BJ (cell line): ENCODE data around the gene HSH2D. TPM values are rescaled to one million over a fixed set of nuclear protein-coding genes. Genes with fewer than 3 reads are reported as not detected.

Experiments used
- CTCF ChIA-PET: fragments of 350-600 bp; formaldehyde crosslinking; extraction: SDS; loops from one replicate; lab custom pipeline; 2021; ENCODE audit warnings: antibody characterized with exemption, inconsistent platforms; lab: Yijun Ruan, JAX
- POLR2A ChIA-PET: fragments of 300-600 bp; sonication (Branson Sonifier 250); formaldehyde crosslinking; extraction: SDS; loops from one replicate; lab custom pipeline; 2021; ENCODE audit warnings: antibody characterized with exemption; lab: Charles Lee
- DNase-seq: peaks from one replicate; pipeline ENCODE4 v3.0.0-alpha.2; 2011; ENCODE audit warnings: low read depth
- H3K27me3 ChIP-seq: 2 replicates; pipeline ENCODE4 v1.6.0; 2011; ENCODE audit warnings: low read length; ENCODE audit not compliant: control insufficient read depth, insufficient read depth
- H3K36me3 ChIP-seq: 2 replicates; pipeline ENCODE4 v1.5.1; 2011; ENCODE audit warnings: low read length; ENCODE audit not compliant: control insufficient read depth, insufficient read depth
- H3K4me3 ChIP-seq: 2 replicates; pipeline ENCODE4 v1.5.1; 2011; ENCODE audit warnings: low read depth, mild to moderate bottlenecking, control low read depth, low read length
- polyA plus RNA-seq: library from polyadenylated mRNA; depleted of rRNA; stranded (reverse); fragments of >200 nt; gene quantifications from 2 replicates; pipeline ENCODE4 v1.2.3, GENCODE V29; 2011; rRNA removed
- small RNA-seq: library from RNA; depleted of rRNA; stranded (forward); fragments of <200 nt; gene quantifications from one replicate; pipeline ENCODE3, GENCODE V24; 2012; ENCODE audit warnings: low replicate concordance, low read depth; ENCODE audit not compliant: insufficient read length
- TF ChIP-seq, protein P1 (sequence below): IDR thresholded peaks from 2 replicates; pipeline ENCODE4 v1.5.1; 2011; ENCODE audit warnings: low read depth, mild to moderate bottlenecking, control low read depth, inconsistent platforms, low read length, moderate library complexity; ENCODE audit not compliant: insufficient read depth

Gene HSH2D
- polyA plus RNA-seq, 1 experiment = not detected

- ChIA-PET POLR2A (no interaction called here), CTCF (interaction anchor here (1.2 kb wide), 1 partner anchor 176 kb away, joined by 4 read pairs; no protein-coding TSS in a partner anchor)
- peaks cover 31% of the 10 kb centered on the region for H3K36me3 ChIP-seq
Measured at GRCh38 chr19:16207063-16207462, 63.6 kb downstream of the HSH2D start.

GRCh38 chr19:16207490-16208025 lies 64.1 kb downstream of the HSH2D start:
- Histone ChIP-seq H3K36me3 (peaks cover 31% of the 10 kb centered on the region), H3K27me3 (no peaks in the 10 kb centered on the region), H3K4me3 (no peak overlapping the region)
- CTCF ChIA-PET = interaction anchor here (1.2 kb wide), 1 partner anchor 175 kb away, joined by 4 read pairs; no protein-coding TSS in a partner anchor
- DNase-seq = no peak
- POLR2A ChIA-PET = no interaction called here
- TF ChIP-seq, protein P1, sequence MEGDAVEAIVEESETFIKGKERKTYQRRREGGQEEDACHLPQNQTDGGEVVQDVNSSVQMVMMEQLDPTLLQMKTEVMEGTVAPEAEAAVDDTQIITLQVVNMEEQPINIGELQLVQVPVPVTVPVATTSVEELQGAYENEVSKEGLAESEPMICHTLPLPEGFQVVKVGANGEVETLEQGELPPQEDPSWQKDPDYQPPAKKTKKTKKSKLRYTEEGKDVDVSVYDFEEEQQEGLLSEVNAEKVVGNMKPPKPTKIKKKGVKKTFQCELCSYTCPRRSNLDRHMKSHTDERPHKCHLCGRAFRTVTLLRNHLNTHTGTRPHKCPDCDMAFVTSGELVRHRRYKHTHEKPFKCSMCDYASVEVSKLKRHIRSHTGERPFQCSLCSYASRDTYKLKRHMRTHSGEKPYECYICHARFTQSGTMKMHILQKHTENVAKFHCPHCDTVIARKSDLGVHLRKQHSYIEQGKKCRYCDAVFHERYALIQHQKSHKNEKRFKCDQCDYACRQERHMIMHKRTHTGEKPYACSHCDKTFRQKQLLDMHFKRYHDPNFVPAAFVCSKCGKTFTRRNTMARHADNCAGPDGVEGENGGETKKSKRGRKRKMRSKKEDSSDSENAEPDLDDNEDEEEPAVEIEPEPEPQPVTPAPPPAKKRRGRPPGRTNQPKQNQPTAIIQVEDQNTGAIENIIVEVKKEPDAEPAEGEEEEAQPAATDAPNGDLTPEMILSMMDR = no peak

More at GRCh38 chr19:16207063-16207462, 63.6 kb downstream of the HSH2D start:
- no peak for DNase-seq
- TF ChIP-seq, protein P1 = no peak
- Histone ChIP-seq H3K27me3 (no peaks in the 10 kb centered on the region), H3K4me3 (no peak overlapping the region)

Small RNAs within 50 kb of the gene (small RNA-seq; reads per million reads assigned to genes)
- not detected for gene RF00017

Other genes with a start within 250 kb of the HSH2D start
- not detected in 2 replicates for gene CYP4F2, start 245.6 kb upstream of the HSH2D start, polyA plus RNA-seq
- gene CYP4F11, start 209.2 kb upstream of the HSH2D start, polyA plus RNA-seq = not detected in 2 replicates
- not detected in 2 replicates for gene OR10H4, start 194.7 kb upstream of the HSH2D start, polyA plus RNA-seq
- 942 and 1,247 TPM in 2 replicates for gene TPM4, start 67.2 kb upstream of the HSH2D start, polyA plus RNA-seq
- gene RAB8A, start 31.8 kb upstream of the HSH2D start, polyA plus RNA-seq = 78.6 and 106 TPM in 2 replicates
- not detected in 2 replicates for gene CIB3, start 29.8 kb downstream of the HSH2D start, polyA plus RNA-seq
- gene FAM32A, start 41.7 kb downstream of the HSH2D start, polyA plus RNA-seq = 140 and 156 TPM in 2 replicates
- 50.9 and 72.1 TPM in 2 replicates for gene AP1M1, start 54.2 kb downstream of the HSH2D start, polyA plus RNA-seq
- 1.7 and 1.8 TPM in 2 replicates for gene KLF2, start 181.1 kb downstream of the HSH2D start, polyA plus RNA-seq